ENCODE results near the gene ARMC2. TPM values are rescaled to one million over a fixed set of nuclear protein-coding genes. Genes with fewer than 3 reads are reported as not detected.

Gene ARMC2
- total RNA-seq, 1 donor from 2014 or later, result 2.9 TPM

DNA sequence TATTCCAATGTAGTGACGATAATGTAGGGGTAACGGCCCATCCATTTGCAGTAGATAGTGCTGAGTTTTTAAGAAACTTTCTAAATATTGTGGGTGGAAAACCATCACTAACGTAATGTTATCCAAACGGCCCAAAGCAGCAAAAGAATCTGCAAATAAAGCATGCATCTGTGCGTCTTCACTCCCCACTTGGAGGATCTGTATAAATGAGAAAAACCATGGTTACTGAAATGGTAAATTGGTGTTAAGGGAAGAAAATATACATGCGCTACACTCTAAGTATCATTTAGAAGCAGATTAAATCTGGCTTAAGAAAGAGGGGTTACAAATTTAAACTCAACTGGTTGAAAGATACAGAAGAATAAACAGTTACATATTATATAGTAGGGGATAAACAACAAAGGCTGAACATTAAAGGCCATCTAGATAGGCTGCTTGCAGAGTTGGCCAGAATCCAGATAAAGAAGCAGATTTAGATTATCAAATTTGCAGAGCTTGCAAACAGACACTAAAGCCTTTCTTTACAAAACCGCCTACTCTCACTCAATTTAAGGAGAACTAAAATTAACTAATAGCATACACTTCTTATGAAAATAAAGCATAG is 153.2 kb downstream of the ARMC2 start:
- no peak overlapping the region for H3K27ac Mint-ChIP-seq
- H3K9me3 Mint-ChIP-seq, result no peaks in the 10 kb centered on the region
- no peaks in the 10 kb centered on the region for H3K4me1 ChIP-seq
- H2AFZ ChIP-seq (replicated peaks), result no peak overlapping the region
- H3K9me3 ChIP-seq (ENCODE audit: low read depth), result no peaks in the 10 kb centered on the region
- H3K27me3 ChIP-seq, result no peaks in the 10 kb centered on the region
- no peak overlapping the region for H3K4me3 Mint-ChIP-seq
- no peaks in the 10 kb centered on the region for H3K4me1 Mint-ChIP-seq
- H3K36me3 ChIP-seq, result no peaks in the 10 kb centered on the region
- no peak for DNase-seq (ENCODE audit: low spot score)
- no peaks in the 10 kb centered on the region for H3F3A ChIP-seq (ENCODE audit: low read depth)
- no peak overlapping the region for H3K4me2 ChIP-seq
- H3K4me3 ChIP-seq, result no peak overlapping the region
- H3K36me3 Mint-ChIP-seq, result no peaks in the 10 kb centered on the region
- no peaks in the 10 kb centered on the region for H3K27me3 Mint-ChIP-seq (ENCODE audit: insufficient read depth, low read depth)
- H3K27ac ChIP-seq, result no peak overlapping the region
- no peak overlapping the region for H3K9ac ChIP-seq
- peaks cover 39% of the 10 kb centered on the region for H3K79me2 ChIP-seq (ENCODE audit: low read depth)
- TF ChIP-seq EZH2phosphoT487 (IDR thresholded peaks at IDR 0.05) (no peak), EZH2 (IDR thresholded peaks at IDR 0.05) (no peak)
- TF ChIP-seq, protein P1, sequence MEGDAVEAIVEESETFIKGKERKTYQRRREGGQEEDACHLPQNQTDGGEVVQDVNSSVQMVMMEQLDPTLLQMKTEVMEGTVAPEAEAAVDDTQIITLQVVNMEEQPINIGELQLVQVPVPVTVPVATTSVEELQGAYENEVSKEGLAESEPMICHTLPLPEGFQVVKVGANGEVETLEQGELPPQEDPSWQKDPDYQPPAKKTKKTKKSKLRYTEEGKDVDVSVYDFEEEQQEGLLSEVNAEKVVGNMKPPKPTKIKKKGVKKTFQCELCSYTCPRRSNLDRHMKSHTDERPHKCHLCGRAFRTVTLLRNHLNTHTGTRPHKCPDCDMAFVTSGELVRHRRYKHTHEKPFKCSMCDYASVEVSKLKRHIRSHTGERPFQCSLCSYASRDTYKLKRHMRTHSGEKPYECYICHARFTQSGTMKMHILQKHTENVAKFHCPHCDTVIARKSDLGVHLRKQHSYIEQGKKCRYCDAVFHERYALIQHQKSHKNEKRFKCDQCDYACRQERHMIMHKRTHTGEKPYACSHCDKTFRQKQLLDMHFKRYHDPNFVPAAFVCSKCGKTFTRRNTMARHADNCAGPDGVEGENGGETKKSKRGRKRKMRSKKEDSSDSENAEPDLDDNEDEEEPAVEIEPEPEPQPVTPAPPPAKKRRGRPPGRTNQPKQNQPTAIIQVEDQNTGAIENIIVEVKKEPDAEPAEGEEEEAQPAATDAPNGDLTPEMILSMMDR (IDR thresholded peaks at IDR 0.05), result no peak
- H4K20me1 ChIP-seq (ENCODE audit: low read depth), result no peaks in the 10 kb centered on the region

DNA sequence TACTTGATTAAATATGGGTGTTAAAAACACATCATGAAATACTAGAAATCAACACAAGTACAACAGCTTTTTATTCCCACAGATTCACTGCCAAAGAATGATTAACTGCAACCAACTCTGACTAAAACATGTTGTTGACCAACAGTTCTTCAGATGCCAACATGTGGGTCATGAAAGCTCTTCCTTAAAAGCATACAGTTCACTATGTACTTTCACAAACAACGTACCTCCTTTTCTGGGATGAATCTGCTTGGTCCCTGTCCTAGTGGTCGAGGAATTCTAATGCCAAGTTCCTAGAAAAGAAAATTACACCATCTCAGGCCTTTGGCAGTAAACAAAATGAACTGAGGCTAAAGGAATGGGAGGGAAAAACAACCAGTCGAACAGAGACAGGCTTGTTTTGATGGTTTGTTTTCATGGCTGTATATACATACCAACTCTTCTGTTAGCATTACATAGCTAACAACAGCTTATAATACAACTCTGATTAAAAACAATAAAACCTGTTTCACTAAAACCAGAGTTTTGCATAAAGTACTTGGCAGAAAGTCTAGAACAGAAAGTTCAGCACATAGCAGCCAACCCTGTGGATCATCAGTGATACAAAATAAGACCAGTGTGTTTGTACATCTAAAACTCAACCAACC is 154.0 kb downstream of the ARMC2 start:
- DNase-seq (ENCODE audit: low spot score), result no peak
- H3K4me3 ChIP-seq, result no peak overlapping the region
- no peaks in the 10 kb centered on the region for H3K4me1 Mint-ChIP-seq
- no peaks in the 10 kb centered on the region for H3K9me3 Mint-ChIP-seq
- H2AFZ ChIP-seq (replicated peaks), result no peak overlapping the region
- TF ChIP-seq EZH2 (IDR thresholded peaks at IDR 0.05) (no peak), EZH2phosphoT487 (IDR thresholded peaks at IDR 0.05) (no peak)
- TF ChIP-seq, protein P1 (IDR thresholded peaks at IDR 0.05), result no peak
- H4K20me1 ChIP-seq (ENCODE audit: low read depth), result no peaks in the 10 kb centered on the region
- no peaks in the 10 kb centered on the region for H3K9me3 ChIP-seq (ENCODE audit: low read depth)
- H3K27ac Mint-ChIP-seq, result no peak overlapping the region
- H3K27me3 Mint-ChIP-seq (ENCODE audit: insufficient read depth, low read depth), result no peaks in the 10 kb centered on the region
- H3K4me2 ChIP-seq, result no peak overlapping the region
- peaks cover 7% of the 10 kb centered on the region for H3K4me1 ChIP-seq
- peaks cover 47% of the 10 kb centered on the region for H3K79me2 ChIP-seq (ENCODE audit: low read depth)
- no peak overlapping the region for H3K27ac ChIP-seq
- H3K36me3 ChIP-seq, result no peaks in the 10 kb centered on the region
- no peak overlapping the region for H3K4me3 Mint-ChIP-seq
- no peak overlapping the region for H3K9ac ChIP-seq
- no peaks in the 10 kb centered on the region for H3F3A ChIP-seq (ENCODE audit: low read depth)
- H3K27me3 ChIP-seq, result no peaks in the 10 kb centered on the region
- H3K36me3 Mint-ChIP-seq, result no peaks in the 10 kb centered on the region

DNA sequence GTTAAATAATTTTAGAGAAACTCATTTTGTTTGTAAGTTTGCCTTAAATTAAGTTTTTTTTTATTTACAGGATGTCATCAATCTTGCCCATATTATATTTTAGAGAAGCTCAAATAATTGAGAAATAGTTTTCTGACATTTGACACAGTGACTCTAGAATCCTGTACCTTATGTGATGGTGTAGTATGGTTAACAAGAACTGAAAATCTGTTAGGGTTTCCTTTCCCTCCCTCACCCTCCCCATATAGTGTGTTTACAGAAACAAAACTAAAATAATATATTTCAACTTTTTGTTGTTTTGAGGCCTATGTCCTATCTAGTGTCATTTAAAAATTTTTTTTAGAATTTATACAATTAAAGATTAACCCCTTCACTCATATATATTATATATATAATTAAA is 154.7 kb downstream of the ARMC2 start:
- no peak for TF ChIP-seq EZH2phosphoT487 (IDR thresholded peaks at IDR 0.05)
- TF ChIP-seq EZH2 (IDR thresholded peaks at IDR 0.05), result no peak
- TF ChIP-seq, protein P1 (IDR thresholded peaks at IDR 0.05), result no peak
- Histone ChIP-seq H3K9me3 (ENCODE audit: low read depth) (no peaks in the 10 kb centered on the region), H3K9ac (no peak overlapping the region), H2AFZ (replicated peaks) (no peak overlapping the region), H3F3A (ENCODE audit: low read depth) (no peaks in the 10 kb centered on the region), H3K4me2 (no peak overlapping the region), H4K20me1 (ENCODE audit: low read depth) (no peaks in the 10 kb centered on the region), H3K4me3 (no peak overlapping the region), H3K36me3 (no peaks in the 10 kb centered on the region), H3K79me2 (ENCODE audit: low read depth) (peaks cover 54% of the 10 kb centered on the region), H3K27me3 (no peaks in the 10 kb centered on the region), H3K4me1 (peaks cover 14% of the 10 kb centered on the region), H3K27ac (no peak overlapping the region)
- Mint-ChIP-seq H3K27ac (no peak overlapping the region), H3K9me3 (no peaks in the 10 kb centered on the region), H3K4me3 (no peak overlapping the region), H3K4me1 (peaks cover under 1% of the 10 kb centered on the region), H3K27me3 (ENCODE audit: insufficient read depth, low read depth) (no peaks in the 10 kb centered on the region), H3K36me3 (no peaks in the 10 kb centered on the region)
- DNase-seq (ENCODE audit: low spot score), result no peak
